Measurements from ENCODE around the gene ZNF346. TPM values are rescaled to one million over a fixed set of nuclear protein-coding genes. Genes with fewer than 3 reads are reported as not detected.

Gene ZNF346
- total RNA-seq, 4 donors from 2014 or later, result 5.2 to 8.0 (median 6.8) TPM

DNA sequence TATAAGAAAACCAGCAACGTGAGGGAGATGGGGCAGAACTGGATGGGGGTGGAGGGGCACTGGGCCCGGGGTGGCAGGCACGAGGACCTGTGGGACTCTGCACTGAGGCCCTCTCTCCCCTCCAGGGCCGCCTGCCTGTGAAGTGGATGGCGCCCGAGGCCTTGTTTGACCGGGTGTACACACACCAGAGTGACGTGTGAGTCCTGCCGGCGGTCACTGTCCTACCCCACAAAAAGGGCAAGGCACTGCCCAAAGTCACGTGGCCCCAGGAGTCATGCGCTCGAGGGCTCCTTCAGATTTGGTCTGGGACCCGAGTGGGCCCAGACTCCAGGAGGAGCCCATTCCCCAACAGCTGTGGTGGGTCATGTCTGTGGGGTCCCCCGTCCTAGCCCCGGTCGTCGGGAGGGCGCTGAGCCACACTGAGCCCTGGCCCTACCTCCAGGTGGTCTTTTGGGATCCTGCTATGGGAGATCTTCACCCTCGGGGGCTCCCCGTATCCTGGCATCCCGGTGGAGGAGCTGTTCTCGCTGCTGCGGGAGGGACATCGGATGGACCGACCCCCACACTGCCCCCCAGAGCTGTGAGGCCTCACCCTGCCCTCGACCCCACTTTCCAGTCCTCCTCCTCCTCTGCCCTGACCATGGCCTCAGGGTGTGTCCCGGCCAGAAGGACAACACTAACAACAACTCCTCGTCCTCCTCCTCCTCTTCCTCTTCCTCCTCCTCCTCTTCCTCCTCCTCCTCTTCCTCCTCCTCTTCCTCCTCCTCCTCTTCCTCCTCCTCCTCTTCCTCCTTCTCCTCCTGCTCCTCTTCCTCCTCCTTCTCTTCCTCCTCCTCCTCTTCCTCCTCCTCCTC, 73.9 kb downstream of the ZNF346 start:
- H3K27ac ChIP-seq, result no peak overlapping the region
- no peak for DNase-seq
- no peaks in the 10 kb centered on the region for H3K9me3 ChIP-seq
- peaks cover 2 to 9% (median 3%) of the 10 kb centered on the region in 3 donors for H3K27me3 ChIP-seq
- H3K4me3 ChIP-seq, result no peak overlapping the region
- TF ChIP-seq, protein P1, sequence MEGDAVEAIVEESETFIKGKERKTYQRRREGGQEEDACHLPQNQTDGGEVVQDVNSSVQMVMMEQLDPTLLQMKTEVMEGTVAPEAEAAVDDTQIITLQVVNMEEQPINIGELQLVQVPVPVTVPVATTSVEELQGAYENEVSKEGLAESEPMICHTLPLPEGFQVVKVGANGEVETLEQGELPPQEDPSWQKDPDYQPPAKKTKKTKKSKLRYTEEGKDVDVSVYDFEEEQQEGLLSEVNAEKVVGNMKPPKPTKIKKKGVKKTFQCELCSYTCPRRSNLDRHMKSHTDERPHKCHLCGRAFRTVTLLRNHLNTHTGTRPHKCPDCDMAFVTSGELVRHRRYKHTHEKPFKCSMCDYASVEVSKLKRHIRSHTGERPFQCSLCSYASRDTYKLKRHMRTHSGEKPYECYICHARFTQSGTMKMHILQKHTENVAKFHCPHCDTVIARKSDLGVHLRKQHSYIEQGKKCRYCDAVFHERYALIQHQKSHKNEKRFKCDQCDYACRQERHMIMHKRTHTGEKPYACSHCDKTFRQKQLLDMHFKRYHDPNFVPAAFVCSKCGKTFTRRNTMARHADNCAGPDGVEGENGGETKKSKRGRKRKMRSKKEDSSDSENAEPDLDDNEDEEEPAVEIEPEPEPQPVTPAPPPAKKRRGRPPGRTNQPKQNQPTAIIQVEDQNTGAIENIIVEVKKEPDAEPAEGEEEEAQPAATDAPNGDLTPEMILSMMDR (IDR thresholded peaks at IDR 0.05 in 4 of 5, conservative IDR thresholded peaks at IDR 0.05 in 1 of 5), result no peak
- TF ChIP-seq POLR2A (IDR thresholded peaks at IDR 0.05), result no peak
- H3K36me3 ChIP-seq, result no peaks in the 10 kb centered on the region
- H3K4me1 ChIP-seq, result peaks cover 0 to 9% of the 10 kb centered on the region in 2 donors
- intact Hi-C loops (cut with DNase I; ENCODE audit: low total_unique reads) (no loop called here), in situ Hi-C loops (cut with MboI; ENCODE audit: low sequenced_read_pairs in 4 of 4) (no loop called here)
- ATAC-seq, result no peak

DNA sequence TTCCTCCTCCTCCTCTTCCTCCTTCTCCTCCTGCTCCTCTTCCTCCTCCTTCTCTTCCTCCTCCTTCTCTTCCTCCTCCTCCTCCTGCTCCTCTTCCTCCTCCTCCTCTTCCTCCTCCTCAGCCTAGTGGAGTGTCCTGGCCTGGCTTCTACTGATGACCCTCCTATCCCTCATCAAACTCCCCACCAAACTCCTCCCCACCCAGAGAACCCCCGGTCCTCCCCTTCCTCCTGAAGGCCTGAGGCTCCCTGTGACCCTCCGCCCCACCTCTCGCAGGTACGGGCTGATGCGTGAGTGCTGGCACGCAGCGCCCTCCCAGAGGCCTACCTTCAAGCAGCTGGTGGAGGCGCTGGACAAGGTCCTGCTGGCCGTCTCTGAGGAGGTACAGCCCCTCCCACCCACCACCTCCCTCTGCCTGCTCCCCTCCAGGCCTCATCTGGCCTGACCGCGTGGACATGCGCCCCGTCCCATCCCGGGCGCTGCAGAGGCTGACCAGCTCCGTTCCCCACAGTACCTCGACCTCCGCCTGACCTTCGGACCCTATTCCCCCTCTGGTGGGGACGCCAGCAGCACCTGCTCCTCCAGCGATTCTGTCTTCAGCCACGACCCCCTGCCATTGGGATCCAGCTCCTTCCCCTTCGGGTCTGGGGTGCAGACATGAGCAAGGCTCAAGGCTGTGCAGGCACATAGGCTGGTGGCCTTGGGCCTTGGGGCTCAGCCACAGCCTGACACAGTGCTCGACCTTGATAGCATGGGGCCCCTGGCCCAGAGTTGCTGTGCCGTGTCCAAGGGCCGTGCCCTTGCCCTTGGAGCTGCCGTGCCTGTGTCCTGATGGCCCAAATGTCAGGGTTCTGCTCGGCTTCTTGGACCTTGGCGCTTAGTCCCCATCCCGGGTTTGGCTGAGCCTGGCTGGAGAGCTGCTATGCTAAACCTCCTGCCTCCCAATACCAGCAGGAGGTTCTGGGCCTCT, 74.8 kb downstream of the ZNF346 start:
- ATAC-seq (no peak), DNase-seq (no peak)
- H3K9me3 ChIP-seq, result no peaks in the 10 kb centered on the region
- H3K27ac ChIP-seq, result no peak overlapping the region
- no peaks in the 10 kb centered on the region for H3K36me3 ChIP-seq
- in situ Hi-C loops (cut with MboI; ENCODE audit: low sequenced_read_pairs in 4 of 4), result no loop called here
- H3K27me3 ChIP-seq, result peaks cover 6 to 11% (median 10%) of the 10 kb centered on the region in 3 donors
- peaks cover 0 to 9% of the 10 kb centered on the region in 2 donors for H3K4me1 ChIP-seq
- intact Hi-C loops (cut with DNase I; ENCODE audit: low total_unique reads), result no loop called here
- TF ChIP-seq, protein P1 (IDR thresholded peaks at IDR 0.05 in 4 of 5, conservative IDR thresholded peaks at IDR 0.05 in 1 of 5), result no peak
- TF ChIP-seq POLR2A (IDR thresholded peaks at IDR 0.05), result no peak
- H3K4me3 ChIP-seq, result no peak overlapping the region

DNA sequence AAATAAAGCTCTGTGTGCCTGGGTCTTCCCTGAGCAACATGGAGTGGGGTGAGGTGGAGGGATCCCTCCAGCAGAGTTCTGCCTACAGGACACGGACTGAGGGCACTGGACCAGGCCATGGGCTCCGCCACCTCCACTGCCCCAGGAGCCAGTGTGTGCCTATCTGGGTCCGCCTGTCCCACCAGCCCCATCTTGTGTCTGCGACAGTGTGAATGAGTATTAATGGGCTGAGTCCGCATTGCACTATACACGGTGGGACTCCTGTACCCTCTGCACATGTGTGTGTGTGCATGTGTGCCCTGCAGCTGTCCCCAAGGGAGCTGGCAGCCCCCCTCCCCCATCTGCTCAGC, 75.6 kb downstream of the ZNF346 start:
- DNase-seq (no peak), ATAC-seq (no peak)
- Histone ChIP-seq H3K36me3 (no peaks in the 10 kb centered on the region), H3K27me3 (peaks cover 5 to 15% (median 14%) of the 10 kb centered on the region in 3 donors), H3K4me1 (peaks cover 0 to 9% of the 10 kb centered on the region in 2 donors), H3K27ac (no peak overlapping the region), H3K9me3 (no peaks in the 10 kb centered on the region), H3K4me3 (no peak overlapping the region)
- TF ChIP-seq, protein P1 (IDR thresholded peaks at IDR 0.05 in 4 of 5, conservative IDR thresholded peaks at IDR 0.05 in 1 of 5), result no peak
- TF ChIP-seq POLR2A (IDR thresholded peaks at IDR 0.05), result no peak
- in situ Hi-C loops (cut with MboI; ENCODE audit: low sequenced_read_pairs in 4 of 4) (no loop called here), intact Hi-C loops (cut with DNase I; ENCODE audit: low total_unique reads) (no loop called here)

DNA sequence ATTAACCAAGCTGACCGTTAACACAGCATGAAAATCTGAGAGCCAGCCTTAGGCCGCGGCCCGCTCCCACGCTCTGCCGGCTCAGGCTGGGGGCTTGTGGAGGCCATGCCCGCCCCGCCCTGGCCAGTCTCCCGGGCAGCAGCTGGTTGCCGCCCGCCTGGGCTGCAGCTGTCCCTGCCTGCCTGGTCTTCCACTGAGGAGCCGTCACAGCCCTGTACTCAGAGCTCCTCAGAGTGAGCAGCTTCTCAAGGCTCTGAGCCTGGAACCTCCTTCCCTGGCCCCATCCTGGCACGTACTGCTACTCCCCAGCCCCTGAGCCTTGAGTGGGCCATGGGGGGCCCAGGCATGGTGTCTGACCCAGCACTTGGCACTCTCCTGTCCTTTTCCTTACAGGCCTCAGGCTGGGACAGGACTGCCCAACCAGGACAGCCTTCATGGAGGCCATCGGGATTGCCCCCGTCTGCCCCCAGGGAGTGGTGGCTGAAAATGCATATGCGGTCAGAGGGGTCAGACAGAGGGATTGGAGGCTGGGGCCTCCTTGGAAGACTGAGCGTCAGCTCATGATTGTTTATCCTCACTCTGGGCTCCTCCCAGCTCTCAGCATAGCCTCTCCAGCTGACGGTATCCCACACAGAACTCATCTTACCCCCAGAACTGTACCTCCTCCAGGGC, 76.1 kb downstream of the ZNF346 start:
- no peak overlapping the region for H3K4me3 ChIP-seq
- TF ChIP-seq POLR2A (IDR thresholded peaks at IDR 0.05), result no peak
- TF ChIP-seq, protein P1 (IDR thresholded peaks at IDR 0.05 in 4 of 5, conservative IDR thresholded peaks at IDR 0.05 in 1 of 5), result no peak
- in situ Hi-C loops (cut with MboI; ENCODE audit: low sequenced_read_pairs in 4 of 4) (no loop called here), intact Hi-C loops (cut with DNase I; ENCODE audit: low total_unique reads) (no loop called here)
- DNase-seq, result no peak
- peaks cover 0 to 9% of the 10 kb centered on the region in 2 donors for H3K4me1 ChIP-seq
- peaks cover 5 to 15% (median 13%) of the 10 kb centered on the region in 3 donors for H3K27me3 ChIP-seq
- no peaks in the 10 kb centered on the region for H3K9me3 ChIP-seq
- peak; percentile 38 to 40 for ATAC-seq
- H3K27ac ChIP-seq, result no peak overlapping the region
- H3K36me3 ChIP-seq, result no peaks in the 10 kb centered on the region

All from gastrocnemius medialis (tissue), 4 donors.